Ovary (tissue), 9 donors: Measurements from ENCODE around the gene CCDC196. TPM values are rescaled to one million over a fixed set of nuclear protein-coding genes. Genes with fewer than 3 reads are reported as not detected.

Experiments
- DNase-seq, 5 donors: peaks; one replicate each; pipeline ENCODE4 v3.0.0-alpha.2; 2019 to 2020
- H3K27ac ChIP-seq, 2 donors: fragments of 200-600 bp; one replicate each; pipeline versions ENCODE4 v1.5.1 to v1.8.0; 2019 to 2022
- H3K27me3 ChIP-seq: fragments of 200-600 bp; one replicate; pipeline ENCODE4 v1.8.0; 2022
- H3K36me3 ChIP-seq: fragments of 200-600 bp; sonication (generic); one replicate; pipeline ENCODE4 v1.5.1; 2019
- H3K4me1 ChIP-seq: one replicate; pipeline ENCODE4 v1.8.1; 2013; ENCODE audit warnings: mild to moderate bottlenecking, moderate library complexity; ENCODE audit not compliant: insufficient read depth
- H3K4me3 ChIP-seq: fragments of 200-600 bp; sonication (generic); one replicate; pipeline ENCODE4 v1.5.1; 2017
- H3K9me3 ChIP-seq, 2 donors: fragments of 200-600 bp in 1 of 2; sonication (generic) in 1 of 2; one replicate each; pipeline versions ENCODE4 v1.5.1 to v1.8.1; 2013 to 2019; ENCODE audit warnings: mild to moderate bottlenecking in 1 of 2, moderate library complexity in 1 of 2
- EP300 ChIP-seq: sonication (generic); formaldehyde crosslinking; IDR thresholded peaks from one replicate; pipeline ENCODE4 v1.6.1; 2017; ENCODE audit warnings: antibody characterized with exemption
- POLR2A ChIP-seq: fragments of 450-650 bp; IDR thresholded peaks from one replicate; pipeline ENCODE4 v1.6.1; 2017; ENCODE audit warnings: antibody characterized with exemption, mild to moderate bottlenecking, moderate library complexity
- WGBS, 3 donors: extraction: QIAGEN DNeasy Blood & Tissue Kit in 1 of 3; methylation state at CpG; one replicate each; pipeline versions ENCODE4 v1.1.5 to v1.1.7; 2013 to 2017; 5-methylcytosine and 5-hydroxymethylcytosine counted together
- intact Hi-C, 4 donors: fragments of 100-400 bp; cut with DNase I; formaldehyde crosslinking; loops; one replicate each; pipeline versions ENCODE4 v1.11.0 to v1.15.1; 2022 to 2023
- polyA plus RNA-seq, 2 donors: library from polyadenylated mRNA; stranded (reverse); fragments of 200-250 nt in 1 of 2; fragments of 350-450 nt in 1 of 2; fragmentation: Illumina TruSeq in 1 of 2; extraction: RNeasy Lipid Tissue Mini Kit (QIAGEN cat#74804) in 1 of 2; gene quantifications; one replicate each; pipeline ENCODE4 v1.2.3, GENCODE V29; 2013 to 2014
- total RNA-seq, 7 donors: library from RNA; depleted of rRNA in 2 of 7; stranded (reverse); fragments of >200 nt in 2 of 7; fragmentation: NEBNext Ultra II Directional in 3 of 7; extraction: Animal tissue kit (Norgen Biotek cat#: 25700) in 3 of 7; gene quantifications; one replicate each; pipeline versions ENCODE4 v1.1.0 to v1.2.4, GENCODE V29; 2016 to 2023
- TF ChIP-seq, protein P1 (sequence below), 3 donors: fragments of 450-650 bp in 2 of 3; fragments of 200-600 bp in 1 of 3; IDR thresholded peaks; one replicate each; pipeline versions ENCODE4 v1.5.1 to v1.8.0; 2016 to 2022; ENCODE audit warnings: antibody characterized with exemption in 3 of 3, mild to moderate bottlenecking in 1 of 3
- donor health status: DM: no; HTN: no; CAD: no; lungs with moderate emphysema.
- donor health status: DM: no; HTN: no; CAD: no.
- donor health status: Bipolar disorder and iron deficiency.
- donor health status: DM: yes; HTN: yes; CAD: no.
- donor health status: DM: no; HTN: no; CAD: no.
- donor health status: DM: yes; HTN: yes; CAD: no.

CCDC196 gene
- total and polyA plus RNA-seq, 9 donors = not detected

DNA sequence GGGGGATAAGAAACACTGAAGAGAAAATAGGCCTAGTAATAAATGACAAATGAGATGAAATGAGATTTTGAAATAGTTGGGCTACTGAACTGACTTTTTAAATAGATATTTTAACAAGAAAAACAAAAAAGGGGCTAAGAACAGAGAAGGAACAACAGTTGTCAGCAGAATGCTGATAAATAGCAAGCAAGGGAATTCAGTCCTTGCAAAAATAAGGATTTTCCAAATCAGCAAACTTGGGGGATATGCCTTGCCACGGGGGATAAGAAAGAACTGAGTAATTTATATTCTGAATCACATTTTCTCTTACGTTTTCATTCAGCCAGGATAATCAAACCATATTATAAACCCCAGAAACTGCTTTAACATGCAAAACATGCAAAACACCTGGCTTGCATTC lies 12.9 kb upstream of the CCDC196 start:
- H3K4me1 ChIP-seq = no peaks in the 10 kb centered on the region
- no peak overlapping the region for H3K27ac ChIP-seq
- H3K4me3 ChIP-seq = no peak overlapping the region
- TF ChIP-seq POLR2A (no peak), EP300 (no peak)
- TF ChIP-seq, protein P1, sequence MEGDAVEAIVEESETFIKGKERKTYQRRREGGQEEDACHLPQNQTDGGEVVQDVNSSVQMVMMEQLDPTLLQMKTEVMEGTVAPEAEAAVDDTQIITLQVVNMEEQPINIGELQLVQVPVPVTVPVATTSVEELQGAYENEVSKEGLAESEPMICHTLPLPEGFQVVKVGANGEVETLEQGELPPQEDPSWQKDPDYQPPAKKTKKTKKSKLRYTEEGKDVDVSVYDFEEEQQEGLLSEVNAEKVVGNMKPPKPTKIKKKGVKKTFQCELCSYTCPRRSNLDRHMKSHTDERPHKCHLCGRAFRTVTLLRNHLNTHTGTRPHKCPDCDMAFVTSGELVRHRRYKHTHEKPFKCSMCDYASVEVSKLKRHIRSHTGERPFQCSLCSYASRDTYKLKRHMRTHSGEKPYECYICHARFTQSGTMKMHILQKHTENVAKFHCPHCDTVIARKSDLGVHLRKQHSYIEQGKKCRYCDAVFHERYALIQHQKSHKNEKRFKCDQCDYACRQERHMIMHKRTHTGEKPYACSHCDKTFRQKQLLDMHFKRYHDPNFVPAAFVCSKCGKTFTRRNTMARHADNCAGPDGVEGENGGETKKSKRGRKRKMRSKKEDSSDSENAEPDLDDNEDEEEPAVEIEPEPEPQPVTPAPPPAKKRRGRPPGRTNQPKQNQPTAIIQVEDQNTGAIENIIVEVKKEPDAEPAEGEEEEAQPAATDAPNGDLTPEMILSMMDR (IDR thresholded peaks at IDR 0.05) = no peak
- intact Hi-C loops = no loop called here
- no peak for DNase-seq
- H3K27me3 ChIP-seq = no peaks in the 10 kb centered on the region
- H3K9me3 ChIP-seq = no peaks in the 10 kb centered on the region
- H3K36me3 ChIP-seq = no peaks in the 10 kb centered on the region
- 63 to 87% (median 81%) methylated on average over 2 of the region's 2 CpGs for WGBS, 3 donors

DNA sequence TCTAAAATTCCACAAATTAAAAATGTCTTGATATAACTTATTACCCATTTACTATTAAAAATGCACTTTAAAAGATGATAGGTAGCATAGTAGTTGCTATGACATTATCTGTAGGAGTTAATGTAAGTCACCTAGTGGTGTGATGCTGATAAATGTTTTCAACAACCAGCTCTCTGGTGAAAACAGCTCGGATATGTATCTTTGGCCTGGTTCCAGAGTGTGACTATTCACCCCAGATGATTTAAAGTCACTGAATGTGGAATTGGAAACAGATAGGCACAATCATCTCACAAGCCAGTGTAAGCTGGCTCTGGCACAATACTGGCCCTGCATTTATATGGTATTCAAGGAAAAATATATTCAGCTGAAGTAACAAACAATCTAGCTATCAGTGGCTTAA lies 9.2 kb upstream of the CCDC196 start:
- Histone ChIP-seq H3K9me3 (no peaks in the 10 kb centered on the region), H3K27ac (no peak overlapping the region), H3K4me1 (no peaks in the 10 kb centered on the region), H3K4me3 (no peak overlapping the region), H3K36me3 (no peaks in the 10 kb centered on the region), H3K27me3 (no peaks in the 10 kb centered on the region)
- WGBS, 3 donors = 9 to 14% (median 11%) methylated on average over 1 of the region's 1 CpG
- no peak for DNase-seq
- intact Hi-C loops = no loop called here
- TF ChIP-seq, protein P1 (IDR thresholded peaks at IDR 0.05) = no peak
- no peak for TF ChIP-seq EP300
- TF ChIP-seq POLR2A = no peak

DNA sequence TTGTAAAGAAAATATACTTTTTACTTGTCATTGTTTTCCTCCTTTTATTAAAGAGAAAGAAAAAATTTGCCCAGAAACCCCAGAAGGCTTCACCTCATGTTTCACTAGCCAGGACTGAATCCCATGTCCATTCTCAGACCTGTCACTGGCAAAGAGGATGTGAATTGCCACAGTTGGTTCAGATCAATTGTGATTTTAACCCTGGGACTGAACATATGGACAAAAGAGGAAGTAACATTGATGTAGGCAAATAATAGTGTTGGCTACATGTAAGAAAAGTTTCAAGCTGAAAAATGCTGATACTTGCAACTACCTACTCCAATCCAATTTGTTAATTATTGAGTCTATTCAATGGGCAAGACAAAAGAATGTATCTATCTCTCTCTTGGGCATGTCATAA lies 8.6 kb upstream of the CCDC196 start:
- no peaks in the 10 kb centered on the region for H3K27me3 ChIP-seq
- intact Hi-C loops = no loop called here
- DNase-seq = no peak
- no peak overlapping the region for H3K4me3 ChIP-seq
- no peaks in the 10 kb centered on the region for H3K36me3 ChIP-seq
- H3K9me3 ChIP-seq = no peaks in the 10 kb centered on the region
- TF ChIP-seq, protein P1 (IDR thresholded peaks at IDR 0.05) = no peak
- H3K4me1 ChIP-seq = no peaks in the 10 kb centered on the region
- H3K27ac ChIP-seq = no peak overlapping the region

DNA sequence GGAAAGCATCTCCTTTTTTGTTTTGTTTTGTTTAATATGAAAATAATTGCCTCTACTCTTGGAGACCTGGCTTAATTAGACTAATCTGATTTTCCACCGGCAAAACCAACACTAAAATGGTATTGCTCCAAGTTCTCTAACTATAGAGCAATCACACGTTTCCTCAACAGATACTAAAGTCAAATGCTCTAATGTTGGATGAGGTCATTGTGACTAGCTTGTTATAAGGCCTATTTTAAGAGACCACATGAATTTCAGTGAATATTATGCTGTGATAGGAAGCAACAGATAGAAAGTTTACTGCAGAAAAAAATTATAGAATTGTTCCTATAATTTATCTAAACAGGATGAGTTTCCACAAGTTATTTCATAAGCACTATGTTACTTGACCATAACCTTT lies 3.3 kb upstream of the CCDC196 start:
- DNase-seq = no peak
- Histone ChIP-seq H3K4me1 (peaks cover 1% of the 10 kb centered on the region), H3K36me3 (no peaks in the 10 kb centered on the region), H3K27me3 (no peaks in the 10 kb centered on the region), H3K9me3 (no peaks in the 10 kb centered on the region), H3K4me3 (no peak overlapping the region), H3K27ac (no peak overlapping the region)
- 52 to 64% (median 56%) methylated on average over 2 of the region's 2 CpGs for WGBS, 3 donors
- TF ChIP-seq EP300 (no peak), POLR2A (no peak)
- TF ChIP-seq, protein P1 (IDR thresholded peaks at IDR 0.05) = no peak
- intact Hi-C loops = no loop called here

DNA sequence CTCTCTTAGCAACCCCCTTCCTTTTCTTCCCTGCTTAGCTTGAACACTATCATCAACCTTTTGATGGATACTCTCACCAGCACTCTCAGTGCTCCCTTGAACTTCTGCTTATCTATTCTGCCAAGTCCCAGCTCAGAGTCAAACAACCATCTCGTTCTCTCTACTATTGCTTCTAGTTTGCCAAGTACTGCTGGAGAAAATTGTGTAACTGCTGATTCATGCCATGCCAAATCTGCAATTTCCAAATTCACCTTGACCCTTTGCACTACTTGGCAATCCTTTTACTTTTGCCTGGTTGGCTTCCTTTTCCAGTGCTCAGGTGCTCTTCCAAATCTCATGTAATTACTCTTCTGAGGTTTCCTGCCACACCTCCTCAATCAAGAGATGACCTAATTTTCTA lies 2.8 kb upstream of the CCDC196 start:
- intact Hi-C loops = no loop called here
- no peaks in the 10 kb centered on the region for H3K9me3 ChIP-seq
- no peaks in the 10 kb centered on the region for H3K27me3 ChIP-seq
- peaks cover 1% of the 10 kb centered on the region for H3K4me1 ChIP-seq
- no peak overlapping the region for H3K4me3 ChIP-seq
- H3K27ac ChIP-seq = no peak overlapping the region
- WGBS, 3 donors = 11 to 20% (median 13%) methylated on average over 1 of the region's 1 CpG
- peak in 1 of 5 donors; percentile 9 for DNase-seq
- TF ChIP-seq POLR2A = no peak
- TF ChIP-seq EP300 = no peak
- TF ChIP-seq, protein P1 (IDR thresholded peaks at IDR 0.05) = no peak
- H3K36me3 ChIP-seq = no peaks in the 10 kb centered on the region
